Astrocyte (in vitro differentiated cells and primary cell): Measurements from ENCODE around the gene NKX1-2.

Experiments used
- CTCF ChIP-seq: IDR thresholded peaks from 2 replicates; pipeline ENCODE4 v1.5.1; 2011; ENCODE audit warnings: low read depth, mild to moderate bottlenecking, inconsistent platforms, low read length, moderate library complexity; ENCODE audit not compliant: insufficient read depth
- EZH2 ChIP-seq: IDR thresholded peaks from 2 replicates; pipeline ENCODE4 v1.6.1; 2012; ENCODE audit warnings: mild to moderate bottlenecking, low read length, inconsistent platforms; ENCODE audit not compliant: insufficient read depth

GRCh38 chr10:124461642-124462347 is 12.0 kb upstream of the NKX1-2 start, which contains the start of gene LHPP:
- no peak for TF ChIP-seq CTCF
- no peak for TF ChIP-seq EZH2
